Measurements from ENCODE around the gene DPEP3. TPM values are rescaled to one million over a fixed set of nuclear protein-coding genes. Genes with fewer than 3 reads are reported as not detected.

DPEP3 gene
- polyA plus RNA-seq, 3 donors = 0.20 to 1.8 (median 0.25) TPM

DNA sequence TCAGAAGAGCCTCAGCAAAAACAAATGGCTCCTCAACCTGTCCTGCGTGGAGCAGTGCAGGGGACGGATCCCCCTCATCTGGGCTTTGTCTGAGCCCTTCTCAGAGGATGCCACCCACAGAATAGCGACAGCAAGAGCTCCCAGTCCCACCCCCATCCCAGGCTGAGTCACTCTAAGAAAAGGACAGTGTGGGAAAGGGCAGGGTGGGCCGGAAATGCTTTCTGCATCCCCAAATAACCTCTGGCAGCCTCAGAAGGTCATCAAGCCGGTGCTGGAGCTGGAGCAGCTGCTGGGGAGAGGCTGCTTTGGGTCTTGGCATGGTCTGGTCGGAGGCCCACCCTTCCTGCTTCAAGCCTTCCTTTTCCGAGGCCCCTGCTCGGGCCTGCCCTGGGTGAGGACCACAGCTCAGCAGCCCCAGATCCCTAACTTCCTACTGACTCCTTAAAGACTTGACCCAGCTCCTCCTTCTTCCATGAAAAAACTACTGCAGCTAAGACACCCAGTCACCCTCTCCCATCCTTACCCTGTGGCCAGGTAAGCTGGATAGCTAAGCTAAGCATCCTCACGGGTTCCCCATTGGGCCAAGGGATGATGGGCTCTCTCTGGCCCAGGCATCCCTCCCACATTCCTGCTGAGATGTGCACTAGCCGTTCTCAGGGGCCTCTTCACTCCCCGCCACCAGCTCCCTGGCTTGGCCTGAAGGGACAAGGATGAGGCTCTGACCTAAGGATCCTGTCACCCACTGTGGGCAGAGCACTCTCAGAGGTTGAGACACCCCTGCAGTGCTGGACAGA lies 20.6 kb downstream of the DPEP3 start:
- Histone ChIP-seq H3K27ac (ENCODE audit: low read depth in 1 of 2, low read length in 2 of 2) (no peak overlapping the region), H3K36me3 (replicated peaks in 1 of 2; ENCODE audit: control insufficient read depth in 1 of 2, insufficient read depth in 2 of 2, low read length in 2 of 2) (peaks cover 48 to 78% of the 10 kb centered on the region in 2 donors), H3K4me1 (ENCODE audit: control insufficient read depth in 1 of 2, insufficient read depth in 2 of 2, low read length in 2 of 2) (no peaks in the 10 kb centered on the region), H3K9me3 (replicated peaks in 1 of 2; ENCODE audit: control insufficient read depth in 1 of 2, insufficient read depth in 1 of 2, low read length in 2 of 2) (no peaks in the 10 kb centered on the region), H3K4me2 (replicated peaks; ENCODE audit: extremely low read depth, low read length, poor library complexity, severe bottlenecking) (no peak overlapping the region), H3K4me3 (replicated peaks in 1 of 3; ENCODE audit: low read depth in 2 of 3, low read length in 3 of 3) (no peak overlapping the region), H2AFZ (ENCODE audit: insufficient read depth, low read depth, low read length, poor library complexity, severe bottlenecking) (no peak overlapping the region), H3K27me3 (ENCODE audit: control insufficient read depth in 2 of 2, insufficient read depth in 2 of 2, low read length in 2 of 2) (no peaks in the 10 kb centered on the region), H3K79me2 (ENCODE audit: insufficient read depth, low read length) (peaks cover 8% of the 10 kb centered on the region), H3K9ac (ENCODE audit: insufficient read depth, low read length, poor library complexity, severe bottlenecking) (no peak overlapping the region), H4K20me1 (ENCODE audit: insufficient read depth, low read length) (peaks cover 16% of the 10 kb centered on the region)
- Mint-ChIP-seq H3K27ac (no peak overlapping the region), H3K4me1 (no peaks in the 10 kb centered on the region), H3K9me3 (no peaks in the 10 kb centered on the region), H3K4me3 (no peak overlapping the region), H3K27me3 (ENCODE audit: low read depth in 3 of 3) (peaks cover 0 to 2% (median 0%) of the 10 kb centered on the region in 3 donors), H3K36me3 (peaks cover 62 to 73% of the 10 kb centered on the region in 2 donors)
- intact Hi-C loops (cut with micrococcal nuclease) = no loop called here
- DNase-seq = no peak
- TF ChIP-seq CTCF (IDR thresholded peaks at IDR 0.05) = no peak
- 98% methylated on average over 5 of the region's 11 CpGs for WGBS (ENCODE audit: insufficient coverage)

- no peaks in the 10 kb centered on the region for H3K4me1 Mint-ChIP-seq
- no peaks in the 10 kb centered on the region for H3K4me1 ChIP-seq (ENCODE audit: control insufficient read depth in 1 of 2, insufficient read depth in 2 of 2, low read length in 2 of 2)
- 100% methylated on average over 3 of the region's 9 CpGs for WGBS (ENCODE audit: insufficient coverage)
- no peak overlapping the region for H3K4me3 ChIP-seq (replicated peaks in 1 of 3; ENCODE audit: low read depth in 2 of 3, low read length in 3 of 3)
- H3K9ac ChIP-seq (ENCODE audit: insufficient read depth, low read length, poor library complexity, severe bottlenecking) = no peak overlapping the region
- H3K9me3 ChIP-seq (replicated peaks in 1 of 2; ENCODE audit: control insufficient read depth in 1 of 2, insufficient read depth in 1 of 2, low read length in 2 of 2) = no peaks in the 10 kb centered on the region
- H3K4me2 ChIP-seq (replicated peaks; ENCODE audit: extremely low read depth, low read length, poor library complexity, severe bottlenecking) = no peak overlapping the region
- H3K9me3 Mint-ChIP-seq = no peaks in the 10 kb centered on the region
- no peak overlapping the region for H3K4me3 Mint-ChIP-seq
- H3K36me3 ChIP-seq (replicated peaks in 1 of 2; ENCODE audit: control insufficient read depth in 1 of 2, insufficient read depth in 2 of 2, low read length in 2 of 2) = peaks cover 62 to 82% of the 10 kb centered on the region in 2 donors
- H2AFZ ChIP-seq (ENCODE audit: insufficient read depth, low read depth, low read length, poor library complexity, severe bottlenecking) = no peak overlapping the region
- H3K27me3 Mint-ChIP-seq (ENCODE audit: low read depth in 3 of 3) = peaks cover 0 to 2% (median 0%) of the 10 kb centered on the region in 3 donors
- peaks cover 68 to 84% of the 10 kb centered on the region in 2 donors for H3K36me3 Mint-ChIP-seq
- intact Hi-C loops (cut with micrococcal nuclease) = no loop called here
- H3K79me2 ChIP-seq (ENCODE audit: insufficient read depth, low read length) = no peaks in the 10 kb centered on the region
- H3K27me3 ChIP-seq (ENCODE audit: control insufficient read depth in 2 of 2, insufficient read depth in 2 of 2, low read length in 2 of 2) = no peaks in the 10 kb centered on the region
- no peak for TF ChIP-seq CTCF (IDR thresholded peaks at IDR 0.05)
- H4K20me1 ChIP-seq (ENCODE audit: insufficient read depth, low read length) = no peaks in the 10 kb centered on the region
- no peak overlapping the region for H3K27ac Mint-ChIP-seq
- DNase-seq = no peak
- no peak overlapping the region for H3K27ac ChIP-seq (ENCODE audit: low read depth in 1 of 2, low read length in 2 of 2)
These were observed 22.7 kb downstream of the DPEP3 start for GRCh38 chr16:67957622-67958021.

Measured in CD14-positive monocyte (primary cell).